ENCODE results near the gene RPGR.

Gene RPGR

GRCh38 chrX:38327007-38327774, at the start of gene RPGR:
TSS of gene RPGR (minus strand) at chrX:38327509. CDS start at chrX:38327367, 142 bp downstream.
- peak within 1 kb of the TSS; percentile 71 for H3K27ac ChIP-seq
- TF ChIP-seq CTCF (conservative IDR thresholded peaks at IDR 0.05) (peak; percentile 82), ZFX (IDR thresholded peaks at IDR 0.05) (no peak)

GRCh38 chrX:38376747-38377146, 49.4 kb upstream of the RPGR start:
- no peak overlapping the region for H3K27ac ChIP-seq
- TF ChIP-seq CTCF (conservative IDR thresholded peaks at IDR 0.05) (no peak), ZFX (IDR thresholded peaks at IDR 0.05) (no peak)

- no peak overlapping the region for H3K27ac ChIP-seq
- TF ChIP-seq ZFX (IDR thresholded peaks at IDR 0.05) (no peak), CTCF (conservative IDR thresholded peaks at IDR 0.05) (peak; percentile 51)
These were observed 48.6 kb upstream of the RPGR start for GRCh38 chrX:38375891-38376290.

- H3K27ac ChIP-seq = no peak overlapping the region
- TF ChIP-seq CTCF (conservative IDR thresholded peaks at IDR 0.05) = no peak
- no peak for TF ChIP-seq ZFX (IDR thresholded peaks at IDR 0.05)
These were observed 47.1 kb upstream of the RPGR start for GRCh38 chrX:38374431-38374830.

- H3K27ac ChIP-seq = no peak overlapping the region
- TF ChIP-seq CTCF (conservative IDR thresholded peaks at IDR 0.05) = no peak
- no peak for TF ChIP-seq ZFX (IDR thresholded peaks at IDR 0.05)
These were observed 44.3 kb upstream of the RPGR start for GRCh38 chrX:38371641-38372040.

- H3K27ac ChIP-seq = no peak overlapping the region
- no peak for TF ChIP-seq CTCF (conservative IDR thresholded peaks at IDR 0.05)
- TF ChIP-seq ZFX (IDR thresholded peaks at IDR 0.05) = no peak
These were observed 41.5 kb upstream of the RPGR start for GRCh38 chrX:38368774-38369173.

- TF ChIP-seq CTCF (conservative IDR thresholded peaks at IDR 0.05) (no peak), ZFX (IDR thresholded peaks at IDR 0.05) (no peak)
- no peak overlapping the region for H3K27ac ChIP-seq
These were observed 38.6 kb upstream of the RPGR start for GRCh38 chrX:38365954-38366353.

Measured in C4-2B (cell line).